Lower lobe of right lung (tissue), 2 donors: Measurements from ENCODE around the gene DNMT1. TPM values are rescaled to one million over a fixed set of nuclear protein-coding genes. Genes with fewer than 3 reads are reported as not detected.
"Not testable (repeated sequence)": the region's sequence is repeated elsewhere in the genome, so short reads cannot be mapped to it uniquely, and the experiment has no call there.

Experiments
- ATAC-seq, 2 donors: fragments of 200-7000 bp; cut with Tn5 transposase; one replicate each; pipeline ENCODE4 v1.9.1; 2020 to 2022; ENCODE audit warnings: mild to moderate bottlenecking in 2 of 2, moderate library complexity in 2 of 2
- DNase-seq: peaks from one replicate; pipeline ENCODE4 v3.0.0-alpha.2; 2020
- H3K27ac ChIP-seq: fragments of 200-600 bp; one replicate; pipeline ENCODE4 v1.8.0; 2022
- H3K27me3 ChIP-seq: fragments of 200-600 bp; one replicate; pipeline ENCODE4 v1.8.0; 2022; ENCODE audit warnings: low read depth
- H3K36me3 ChIP-seq: fragments of 200-600 bp; one replicate; pipeline ENCODE4 v1.8.0; 2022; ENCODE audit warnings: mild to moderate bottlenecking
- H3K4me1 ChIP-seq: fragments of 200-600 bp; one replicate; pipeline ENCODE4 v1.8.0; 2022
- H3K4me3 ChIP-seq: fragments of 200-600 bp; one replicate; pipeline ENCODE4 v1.8.0; 2022; ENCODE audit warnings: mild to moderate bottlenecking
- H3K9me3 ChIP-seq: fragments of 200-600 bp; one replicate; pipeline ENCODE4 v1.8.0; 2022
- intact Hi-C: fragments of 100-400 bp; cut with DNase I; formaldehyde crosslinking; loops from one replicate; pipeline ENCODE4 v1.11.0; 2022
- total RNA-seq: library from RNA; stranded (reverse); fragmentation: NEBNext Ultra II Directional; extraction: Animal tissue kit (Norgen Biotek cat#: 25700); gene quantifications from one replicate; pipeline ENCODE4 v1.2.1, GENCODE V29; 2021
- TF ChIP-seq, protein P1 (sequence below): fragments of 200-600 bp; IDR thresholded peaks from one replicate; pipeline ENCODE4 v1.8.0; 2022; ENCODE audit warnings: antibody characterized with exemption, mild to moderate bottlenecking
- donor health status: DM: no; HTN: yes; CAD: no; lungs with severe emphysema.

Gene DNMT1
- total RNA-seq, 1 donor from 2014 or later = 65.5 TPM

DNA sequence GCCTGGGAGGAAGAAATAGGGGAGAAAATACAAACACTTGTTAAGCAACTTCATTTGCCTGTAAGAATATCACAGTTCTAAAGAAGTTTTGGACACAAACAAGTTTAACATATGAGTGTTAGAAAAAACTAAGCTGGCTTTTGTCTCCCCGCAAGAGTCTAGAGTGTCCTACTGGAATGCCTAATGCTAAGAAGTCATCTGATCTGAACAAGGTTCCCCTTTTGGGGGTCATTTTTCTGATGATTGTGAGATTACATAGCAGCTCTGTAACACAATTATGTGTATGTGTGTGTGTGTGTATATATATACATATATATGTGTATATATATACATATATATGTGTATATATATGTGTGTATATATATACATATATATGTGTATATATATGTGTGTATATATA, 12.7 kb downstream of the DNMT1 start:
- H3K4me3 ChIP-seq = no peak overlapping the region
- DNase-seq (no peak), ATAC-seq (no peak)
- no peak overlapping the region for H3K27ac ChIP-seq
- intact Hi-C loops = no loop called here
- TF ChIP-seq, protein P1, sequence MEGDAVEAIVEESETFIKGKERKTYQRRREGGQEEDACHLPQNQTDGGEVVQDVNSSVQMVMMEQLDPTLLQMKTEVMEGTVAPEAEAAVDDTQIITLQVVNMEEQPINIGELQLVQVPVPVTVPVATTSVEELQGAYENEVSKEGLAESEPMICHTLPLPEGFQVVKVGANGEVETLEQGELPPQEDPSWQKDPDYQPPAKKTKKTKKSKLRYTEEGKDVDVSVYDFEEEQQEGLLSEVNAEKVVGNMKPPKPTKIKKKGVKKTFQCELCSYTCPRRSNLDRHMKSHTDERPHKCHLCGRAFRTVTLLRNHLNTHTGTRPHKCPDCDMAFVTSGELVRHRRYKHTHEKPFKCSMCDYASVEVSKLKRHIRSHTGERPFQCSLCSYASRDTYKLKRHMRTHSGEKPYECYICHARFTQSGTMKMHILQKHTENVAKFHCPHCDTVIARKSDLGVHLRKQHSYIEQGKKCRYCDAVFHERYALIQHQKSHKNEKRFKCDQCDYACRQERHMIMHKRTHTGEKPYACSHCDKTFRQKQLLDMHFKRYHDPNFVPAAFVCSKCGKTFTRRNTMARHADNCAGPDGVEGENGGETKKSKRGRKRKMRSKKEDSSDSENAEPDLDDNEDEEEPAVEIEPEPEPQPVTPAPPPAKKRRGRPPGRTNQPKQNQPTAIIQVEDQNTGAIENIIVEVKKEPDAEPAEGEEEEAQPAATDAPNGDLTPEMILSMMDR = no peak
- H3K9me3 ChIP-seq = no peaks in the 10 kb centered on the region
- peaks cover 80% of the 10 kb centered on the region for H3K36me3 ChIP-seq
- H3K4me1 ChIP-seq = no peaks in the 10 kb centered on the region
- no peaks in the 10 kb centered on the region for H3K27me3 ChIP-seq

DNA sequence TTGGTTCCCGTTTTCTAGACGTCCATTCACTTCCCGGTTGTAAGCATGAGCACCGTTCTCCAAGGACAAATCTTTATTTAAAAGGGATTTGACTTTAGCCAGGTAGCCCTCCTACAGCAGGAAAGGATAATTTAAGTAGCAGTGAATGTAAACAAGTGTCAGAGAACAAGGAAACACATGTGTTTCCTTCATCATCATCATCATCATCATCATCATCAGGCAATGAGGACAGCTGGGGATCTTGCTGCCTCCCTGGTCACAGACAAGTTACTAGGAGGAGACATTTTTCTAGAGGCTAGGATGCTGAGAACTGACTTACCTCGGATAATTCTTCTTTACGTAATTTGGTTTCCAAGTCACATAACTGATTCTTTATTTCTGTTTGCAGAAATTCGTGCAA, 14.3 kb downstream of the DNMT1 start:
- Histone ChIP-seq H3K4me1 (no peaks in the 10 kb centered on the region), H3K36me3 (peaks cover 82% of the 10 kb centered on the region), H3K27ac (no peak overlapping the region), H3K27me3 (no peaks in the 10 kb centered on the region), H3K9me3 (no peaks in the 10 kb centered on the region), H3K4me3 (no peak overlapping the region)
- intact Hi-C loops = no loop called here
- ATAC-seq (no peak), DNase-seq (no peak)
- TF ChIP-seq, protein P1 = no peak

DNA sequence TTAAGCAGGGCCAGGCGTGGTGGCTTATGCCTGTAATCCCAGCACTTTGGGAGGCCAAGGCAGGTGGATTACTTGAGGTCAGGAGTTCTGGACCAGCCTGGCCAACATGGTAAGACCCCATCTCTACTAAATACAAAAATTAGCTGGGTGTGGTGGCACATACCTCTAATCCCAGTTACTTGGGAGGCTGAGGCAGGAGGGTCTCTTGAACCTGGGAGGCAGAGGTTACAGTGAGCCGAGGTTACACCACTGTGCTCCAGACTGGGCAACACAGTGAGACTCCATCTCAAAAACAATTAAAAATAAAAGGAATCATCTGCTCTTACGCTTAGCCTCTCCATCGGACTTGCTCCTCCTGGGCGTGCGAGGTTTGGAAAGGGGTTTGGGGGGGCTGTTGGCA, 14.7 kb downstream of the DNMT1 start:
- DNase-seq, H3K4me3 ChIP-seq, H3K4me1 ChIP-seq, ATAC-seq, H3K27me3 ChIP-seq, intact Hi-C loops, H3K27ac ChIP-seq, H3K9me3 ChIP-seq: not testable (repeated sequence)
- peaks cover 82% of the 10 kb centered on the region for H3K36me3 ChIP-seq

DNA sequence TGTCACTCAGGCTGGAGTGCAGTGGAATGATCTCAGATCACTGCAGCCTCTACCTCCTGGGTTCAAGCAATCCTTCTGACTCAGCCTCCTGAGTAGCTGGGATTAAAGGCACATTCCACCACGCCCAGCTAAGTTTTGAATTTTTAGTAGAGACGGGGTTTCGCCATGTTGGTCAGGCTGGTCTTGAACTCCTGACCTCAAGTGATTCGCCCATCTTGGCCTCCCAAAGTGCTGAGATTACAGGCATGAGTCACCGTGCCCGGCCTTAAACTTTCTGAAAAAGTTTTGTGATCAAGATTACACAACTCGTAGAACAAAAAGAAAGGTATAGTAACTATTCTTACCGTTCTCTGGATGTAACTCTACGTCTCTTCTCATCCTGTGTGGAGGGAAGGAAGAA, 21.2 kb downstream of the DNMT1 start:
- Histone ChIP-seq H3K4me1 (no peaks in the 10 kb centered on the region), H3K9me3 (no peaks in the 10 kb centered on the region), H3K4me3 (no peak overlapping the region), H3K27ac (no peak overlapping the region), H3K36me3 (peaks cover 95% of the 10 kb centered on the region), H3K27me3 (no peaks in the 10 kb centered on the region)
- TF ChIP-seq, protein P1 = no peak
- intact Hi-C loops = no loop called here
- no peak for DNase-seq
- no peak for ATAC-seq

DNA sequence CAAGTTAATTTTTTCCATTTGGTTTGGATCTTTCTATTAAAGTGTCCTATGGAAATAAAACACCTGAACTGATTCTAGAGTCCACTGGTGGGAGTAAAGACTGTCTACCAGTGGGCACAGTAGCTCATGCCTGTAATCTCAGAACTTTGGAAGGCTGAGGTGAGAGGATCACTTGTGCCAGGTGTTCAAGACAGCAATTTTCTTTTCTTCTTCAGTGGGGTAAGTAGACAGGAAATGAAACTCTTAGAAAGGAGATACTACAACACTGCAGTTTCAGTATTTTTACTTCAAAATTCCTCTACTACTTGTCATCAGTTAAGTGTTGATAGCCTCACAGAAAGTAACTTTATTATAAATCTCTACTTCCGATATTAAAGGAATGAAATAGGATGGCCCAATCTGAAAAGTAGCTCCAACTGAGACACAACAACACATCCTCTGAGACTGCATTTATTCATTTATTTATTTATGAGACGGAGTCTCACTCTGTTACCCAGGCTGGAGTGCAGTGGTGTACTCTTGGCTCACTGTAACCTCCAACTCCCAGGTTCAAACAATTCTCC, 26.3 kb downstream of the DNMT1 start:
- peaks cover 97% of the 10 kb centered on the region for H3K36me3 ChIP-seq
- TF ChIP-seq, protein P1 = no peak

DNA sequence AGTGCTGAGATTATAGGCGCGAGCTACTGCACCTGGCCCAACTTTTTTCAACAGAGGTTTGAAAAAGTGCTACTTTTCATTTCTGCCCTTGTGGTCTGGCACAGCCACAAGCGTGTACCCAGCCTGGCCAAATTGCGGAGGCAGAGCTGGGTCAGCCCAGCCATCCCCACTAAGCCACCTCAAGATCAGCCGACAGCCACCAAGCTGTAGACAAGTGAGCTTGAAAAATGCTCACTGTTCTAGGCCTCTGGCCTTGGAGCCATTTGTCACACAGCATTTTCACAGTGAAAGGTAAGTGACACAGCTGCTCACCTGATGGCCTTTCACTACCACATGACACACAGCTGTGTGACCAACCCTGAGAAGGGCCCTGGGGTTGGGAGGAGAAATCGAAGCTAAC, 27.3 kb downstream of the DNMT1 start:
- Histone ChIP-seq H3K4me1 (no peaks in the 10 kb centered on the region), H3K36me3 (peaks cover 97% of the 10 kb centered on the region), H3K27ac (no peak overlapping the region), H3K27me3 (no peaks in the 10 kb centered on the region), H3K4me3 (no peak overlapping the region), H3K9me3 (no peaks in the 10 kb centered on the region)
- intact Hi-C loops = no loop called here
- ATAC-seq = no peak
- no peak for DNase-seq
- TF ChIP-seq, protein P1 = no peak

More for the DNA sequence above, 26.3 kb downstream of the DNMT1 start:
- H3K27me3 ChIP-seq = no peaks in the 10 kb centered on the region
- H3K4me3 ChIP-seq = no peak overlapping the region
- H3K27ac ChIP-seq = no peak overlapping the region
- H3K4me1 ChIP-seq = no peaks in the 10 kb centered on the region
- DNase-seq (no peak), ATAC-seq (no peak)
- H3K9me3 ChIP-seq = no peaks in the 10 kb centered on the region
- intact Hi-C loops = no loop called here

DNA sequence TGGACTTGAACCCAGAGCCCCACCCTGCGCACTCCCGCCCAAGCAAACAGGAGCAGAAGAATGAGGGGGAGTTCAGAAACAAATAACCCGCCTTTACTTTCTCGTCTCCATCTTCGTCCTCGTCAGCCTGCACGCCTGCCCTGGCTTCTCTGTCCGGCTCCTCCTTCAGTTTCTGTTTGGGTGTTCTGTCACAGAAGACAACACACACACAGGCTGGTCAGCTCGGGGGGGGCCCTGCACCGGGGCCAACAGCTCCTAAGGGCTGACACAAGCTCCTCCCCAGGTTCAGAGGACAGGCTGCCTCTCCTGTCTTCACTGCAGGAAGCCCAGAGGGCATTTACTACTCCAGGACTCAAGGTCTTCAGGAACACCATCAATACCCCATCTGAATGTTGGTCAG, 28.3 kb downstream of the DNMT1 start:
- H3K4me1 ChIP-seq, H3K27me3 ChIP-seq, H3K4me3 ChIP-seq, ATAC-seq, DNase-seq, H3K27ac ChIP-seq, intact Hi-C loops, H3K9me3 ChIP-seq: not testable (repeated sequence)
- H3K36me3 ChIP-seq = peaks cover 97% of the 10 kb centered on the region
